SK-N-SH (cell line): ENCODE measurements around the gene ADAP1. TPM values are rescaled to one million over a fixed set of nuclear protein-coding genes. Genes with fewer than 3 reads are reported as not detected.

ENCODE experiments used
- CTCF ChIA-PET: fragments of 300-600, 350-600 bp; formaldehyde crosslinking; extraction: SDS; loops from one replicate; lab custom pipeline; 2021; lab: Yijun Ruan, JAX
- POLR2A ChIA-PET: fragments of 350-600 bp; sonication (Branson Sonifier 250); formaldehyde crosslinking; extraction: SDS; loops from one replicate; lab custom pipeline; 2020; ENCODE audit warnings: antibody characterized with exemption, inconsistent platforms; lab: Yijun Ruan, JAX
- DNase-seq: peaks from one replicate; pipeline ENCODE4 v3.0.0; 2012
- H2AFZ ChIP-seq: fragments of 200-600 bp; sonication (generic); 2 replicates; pipeline ENCODE4 v1.8.1; 2016; ENCODE audit warnings: antibody characterized with exemption, mild to moderate bottlenecking, low read depth
- H3F3A ChIP-seq: fragments of 200-600 bp; sonication (generic); replicated peaks from 2 replicates; pipeline ENCODE3; 2016; ENCODE audit warnings: antibody characterized with exemption, mild to moderate bottlenecking; ENCODE audit not compliant: insufficient read depth
- H3K27ac ChIP-seq, 2 experiments: fragments of 200-500 bp in 1 of 2; fragments of 200-600 bp in 1 of 2; sonication (Bioruptor generic) in 1 of 2; sonication (generic), shearing (Covaris generic) in 1 of 2; 2 replicates each; pipeline versions ENCODE4 v1.5.1 to v1.6.1; 2014 to 2016; ENCODE audit warnings: low read depth in 2 of 2, inconsistent platforms in 1 of 2, low read length in 1 of 2, mild to moderate bottlenecking in 1 of 2, mixed read lengths in 1 of 2
- H3K27me3 ChIP-seq: fragments of 200-600 bp; sonication (generic), shearing (Covaris generic); 2 replicates; pipeline ENCODE4 v1.6.1; 2016; ENCODE audit warnings: mixed run types; ENCODE audit not compliant: insufficient read depth
- H3K36me3 ChIP-seq, 2 experiments: fragments of 200-500 bp in 1 of 2; fragments of 200-600 bp in 1 of 2; sonication (Bioruptor generic) in 1 of 2; sonication (generic) in 1 of 2; replicated peaks in 1 of 2; 2 replicates each; pipeline versions ENCODE3 to v1.5.1; 2014 to 2016; ENCODE audit warnings: low read length in 1 of 2, mild to moderate bottlenecking in 1 of 2; ENCODE audit not compliant: insufficient read depth in 2 of 2, control insufficient read depth in 1 of 2
- H3K4me1 ChIP-seq, 2 experiments: fragments of 200-500 bp in 1 of 2; fragments of 200-600 bp in 1 of 2; sonication (Bioruptor generic) in 1 of 2; sonication (generic), shearing (Covaris generic) in 1 of 2; 2 replicates each; pipeline versions ENCODE4 v1.5.1 to v1.6.1; 2014 to 2016; ENCODE audit warnings: low read depth in 1 of 2, low read length in 1 of 2, mixed run types in 1 of 2; ENCODE audit not compliant: insufficient read depth in 2 of 2, control insufficient read depth in 1 of 2
- H3K4me2 ChIP-seq: fragments of 200-600 bp; sonication (generic), shearing (Covaris generic); 2 replicates; pipeline ENCODE4 v1.6.1; 2017; ENCODE audit warnings: mixed run types
- H3K4me3 ChIP-seq, 2 experiments: fragments of 200-500 bp in 1 of 2; fragments of 200-600 bp in 1 of 2; sonication (Bioruptor generic) in 1 of 2; sonication (generic), shearing (Covaris generic) in 1 of 2; 2 replicates each; pipeline versions ENCODE4 v1.5.1 to v1.8.1; 2014 to 2016; ENCODE audit warnings: low read depth in 2 of 2, inconsistent platforms in 1 of 2, low read length in 1 of 2, mild to moderate bottlenecking in 1 of 2, mixed read lengths in 1 of 2, moderate library complexity in 1 of 2
- H3K79me2 ChIP-seq: fragments of 200-600 bp; sonication (generic); 2 replicates; pipeline ENCODE4 v1.8.1; 2017; ENCODE audit warnings: mild to moderate bottlenecking; ENCODE audit not compliant: insufficient read depth
- H3K9ac ChIP-seq: fragments of 200-600 bp; sonication (generic); 2 replicates; pipeline ENCODE4 v1.6.1; 2017; ENCODE audit warnings: mixed run types
- H3K9me2 ChIP-seq: fragments of 200-600 bp; sonication (generic); 2 replicates; pipeline ENCODE4 v1.6.1; 2017; ENCODE audit warnings: mixed run types
- H3K9me3 ChIP-seq: fragments of 200-600 bp; sonication (generic); 2 replicates; pipeline ENCODE4 v1.6.1; 2017; ENCODE audit warnings: mixed run types, mild to moderate bottlenecking, moderate library complexity
- H4K20me1 ChIP-seq: fragments of 200-600 bp; sonication (generic); 2 replicates; pipeline ENCODE4 v1.6.1; 2017; ENCODE audit warnings: mild to moderate bottlenecking, mixed run types; ENCODE audit not compliant: insufficient read depth
- CHD2 ChIP-seq: fragments of 150-350 bp; IDR thresholded peaks from 2 replicates; pipeline ENCODE4 v1.6.1; 2018; ENCODE audit warnings: low read length; ENCODE audit not compliant: partially characterized antibody
- ELF1 ChIP-seq: IDR thresholded peaks from 2 replicates; pipeline ENCODE4 v1.4.0; 2012
- EP300 ChIP-seq, 2 experiments: IDR thresholded peaks; 2 replicates each; pipeline versions ENCODE4 v1.4.0 to v1.6.1; 2012; ENCODE audit warnings: borderline replicate concordance in 1 of 2, low read depth in 1 of 2, low read length in 1 of 2
- EZH2phosphoT487 ChIP-seq: fragments of 200-600 bp; sonication (generic); IDR thresholded peaks from 2 replicates; pipeline ENCODE4 v1.6.1; 2017; ENCODE audit warnings: low read depth, mixed run types, mild to moderate bottlenecking, antibody characterized with exemption, moderate library complexity, borderline replicate concordance
- FOSL2 ChIP-seq: IDR thresholded peaks from 2 replicates; pipeline ENCODE4 v1.4.0; 2012; ENCODE audit warnings: low read depth, mild to moderate bottlenecking, moderate library complexity, borderline replicate concordance
- FOXJ3 ChIP-seq: sonication (generic); formaldehyde crosslinking; IDR thresholded peaks from 2 replicates; pipeline ENCODE4 v1.5.1; 2020; ENCODE audit warnings: mild to moderate bottlenecking, missing genetic modification reagents
- FOXM1 ChIP-seq: IDR thresholded peaks from 2 replicates; pipeline ENCODE4 v1.4.0; 2012; ENCODE audit warnings: low read depth, mild to moderate bottlenecking
- JUND ChIP-seq: IDR thresholded peaks from 2 replicates; pipeline ENCODE4 v1.4.0; 2012
- MXI1 ChIP-seq: IDR thresholded peaks from 2 replicates; pipeline ENCODE4 v1.6.1; 2012; ENCODE audit warnings: mild to moderate bottlenecking, low read depth, low read length, improper control_type of control experiment
- NRF1 ChIP-seq: IDR thresholded peaks from 2 replicates; pipeline ENCODE4 v1.6.1; 2012; ENCODE audit warnings: low read depth, mild to moderate bottlenecking, low read length
- POLR2AphosphoS5 ChIP-seq: IDR thresholded peaks from 2 replicates; pipeline ENCODE4 v1.6.1; 2012; ENCODE audit warnings: low read depth, low read length
- RXRA ChIP-seq: IDR thresholded peaks from 2 replicates; pipeline ENCODE4 v1.4.0; 2012; ENCODE audit warnings: low read depth, mild to moderate bottlenecking, borderline replicate concordance
- SMC3 ChIP-seq: IDR thresholded peaks from 2 replicates; pipeline ENCODE4 v1.6.1; 2012; ENCODE audit warnings: low read depth, low read length, improper control_type of control experiment
- TAF1 ChIP-seq: IDR thresholded peaks from 2 replicates; pipeline ENCODE4 v1.6.1; 2012; ENCODE audit warnings: low read depth, mild to moderate bottlenecking, low read length, moderate library complexity, borderline replicate concordance
- TCF12 ChIP-seq: IDR thresholded peaks from 2 replicates; pipeline ENCODE4 v1.4.0; 2012
- TEAD4 ChIP-seq: IDR thresholded peaks from 2 replicates; pipeline ENCODE4 v1.4.0; 2012; ENCODE audit warnings: mild to moderate bottlenecking, borderline replicate concordance; ENCODE audit not compliant: insufficient read depth
- YY1 ChIP-seq: IDR thresholded peaks from 2 replicates; pipeline ENCODE4 v1.4.0; 2012; ENCODE audit warnings: low read depth, mild to moderate bottlenecking
- WGBS: methylation state at CpG from one replicate; pipeline ENCODE4 v1.1.6; 2017; ENCODE audit warnings: low lambda C conversion rate; 5-methylcytosine and 5-hydroxymethylcytosine counted together
- polyA plus RNA-seq, 3 experiments: library from polyadenylated mRNA; depleted of rRNA; stranded (reverse); fragments of >200 nt; gene quantifications; 2 replicates each; pipeline ENCODE4 v1.2.3, GENCODE V29; 2012
- TF ChIP-seq, protein P1 (sequence below): IDR thresholded peaks from 2 replicates; pipeline ENCODE4 v1.4.0; 2012; ENCODE audit warnings: low read depth, borderline replicate concordance
- TF ChIP-seq, protein P2 (sequence below): fragments of 150-350 bp; IDR thresholded peaks from 2 replicates; pipeline ENCODE4 v1.6.1; 2016; ENCODE audit warnings: mild to moderate bottlenecking, low read depth, low read length
- TF ChIP-seq, protein P3 (sequence below): fragments of 150-350 bp; IDR thresholded peaks from 2 replicates; pipeline ENCODE4 v1.6.1; 2017; ENCODE audit warnings: antibody characterized with exemption, low read length, low read depth, borderline replicate concordance
- TF ChIP-seq, protein P4 (sequence below): IDR thresholded peaks from 2 replicates; pipeline ENCODE4 v1.4.0; 2012; ENCODE audit warnings: low read depth
- TF ChIP-seq, protein P5 (sequence below): IDR thresholded peaks from 2 replicates; pipeline ENCODE4 v1.4.0; 2012; ENCODE audit warnings: low read depth, borderline replicate concordance

The ADAP1 gene
- polyA plus RNA-seq, 1 of the 3 experiments (the other 2 are of a cell fraction): 3.2 TPM

DNA sequence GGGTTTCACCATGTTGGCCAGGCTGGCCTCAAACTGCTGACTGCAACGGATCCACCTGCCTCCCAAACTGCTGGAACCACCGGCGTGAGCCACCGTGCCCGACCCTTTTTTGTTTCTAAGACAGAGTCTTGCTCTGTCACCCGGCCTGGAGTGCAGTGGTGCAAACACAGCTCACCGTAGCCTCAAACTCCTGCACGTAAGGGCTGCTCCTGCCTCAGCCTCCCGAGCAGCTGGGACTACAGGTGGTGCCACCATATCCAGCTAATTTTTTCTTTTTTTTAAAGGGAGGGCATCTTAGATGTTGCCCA is 36.4 kb downstream of the ADAP1 start:
- no peak overlapping the region for H3K4me2 ChIP-seq

DNA sequence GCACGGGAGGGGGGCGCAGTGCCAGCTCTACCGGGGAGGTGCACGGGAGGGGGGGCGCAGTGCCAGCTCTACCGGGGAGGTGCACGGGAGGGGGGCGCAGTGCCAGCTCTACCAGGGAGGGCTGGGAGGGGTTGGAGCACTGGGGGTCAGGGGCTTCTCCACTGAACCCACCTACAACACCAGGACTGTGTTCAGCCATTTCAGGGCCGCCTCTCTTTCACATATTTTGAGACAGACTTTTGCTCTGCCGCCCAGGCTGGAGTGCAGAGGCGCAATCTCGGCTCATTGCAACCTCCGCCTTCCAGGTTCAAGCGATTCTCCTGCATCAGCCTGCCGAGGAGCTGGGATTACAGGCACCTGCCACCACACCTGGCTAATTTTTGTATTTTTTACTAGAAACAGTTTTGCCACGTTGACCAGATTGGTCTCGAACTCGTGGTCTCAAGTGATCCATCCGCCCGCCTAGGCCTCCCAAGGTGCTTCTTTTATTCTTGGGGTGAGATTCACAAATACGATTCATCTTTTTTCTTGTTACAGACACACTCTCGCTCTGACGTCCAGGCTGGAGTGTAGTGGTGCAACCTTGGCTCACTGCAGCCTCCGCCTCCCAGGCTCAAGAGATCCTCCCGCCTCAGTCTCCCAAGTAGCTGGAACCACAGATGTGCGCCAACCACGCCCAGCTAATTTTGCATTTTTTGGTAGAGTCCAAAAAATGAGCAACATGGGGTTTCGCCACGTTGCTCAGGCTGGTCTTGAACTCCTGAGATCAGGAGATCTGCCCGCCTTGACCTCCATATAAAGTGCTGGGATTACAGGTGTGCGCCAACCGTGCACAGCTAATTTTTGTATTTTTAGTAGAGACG is 37.0 kb downstream of the ADAP1 start:
- Histone ChIP-seq H3F3A (peaks cover 4% of the 10 kb centered on the region), H3K9me2 (no peaks in the 10 kb centered on the region), H3K4me2 (no peak overlapping the region), H3K9me3 (no peaks in the 10 kb centered on the region), H4K20me1 (no peaks in the 10 kb centered on the region), H3K79me2 (no peaks in the 10 kb centered on the region), H3K36me3 (no peaks in the 10 kb centered on the region), H3K4me3 (no peak overlapping the region), H2AFZ (no peak overlapping the region), H3K9ac (no peak overlapping the region), H3K27me3 (no peaks in the 10 kb centered on the region), H3K4me1 (peaks cover 0 to 24% of the 10 kb centered on the region in 2 experiments; a peak in 1 of 4 replicates), H3K27ac (no peak overlapping the region)
- CTCF ChIA-PET: interaction anchor here (0.6 to 2.8 kb wide), 7 partner anchors 10 to 492 kb away, joined by 3 to 26 read pairs (median 3); no protein-coding TSS in a partner anchor
- POLR2A ChIA-PET: no interaction called here
- 76% methylated on average over 28 of the region's 33 CpGs for WGBS
- no peak for DNase-seq
- TF ChIP-seq EP300 (IDR thresholded peaks at IDR 0.05; ENCODE audit: borderline replicate concordance in 1 of 2, low read depth in 1 of 2, low read length in 1 of 2): no peak
- no peak for TF ChIP-seq TCF12
- no peak for TF ChIP-seq YY1
- TF ChIP-seq TAF1: no peak
- no peak for TF ChIP-seq ELF1
- TF ChIP-seq FOXJ3 (CRISPR knock-in tag): no peak
- TF ChIP-seq, protein P1, sequence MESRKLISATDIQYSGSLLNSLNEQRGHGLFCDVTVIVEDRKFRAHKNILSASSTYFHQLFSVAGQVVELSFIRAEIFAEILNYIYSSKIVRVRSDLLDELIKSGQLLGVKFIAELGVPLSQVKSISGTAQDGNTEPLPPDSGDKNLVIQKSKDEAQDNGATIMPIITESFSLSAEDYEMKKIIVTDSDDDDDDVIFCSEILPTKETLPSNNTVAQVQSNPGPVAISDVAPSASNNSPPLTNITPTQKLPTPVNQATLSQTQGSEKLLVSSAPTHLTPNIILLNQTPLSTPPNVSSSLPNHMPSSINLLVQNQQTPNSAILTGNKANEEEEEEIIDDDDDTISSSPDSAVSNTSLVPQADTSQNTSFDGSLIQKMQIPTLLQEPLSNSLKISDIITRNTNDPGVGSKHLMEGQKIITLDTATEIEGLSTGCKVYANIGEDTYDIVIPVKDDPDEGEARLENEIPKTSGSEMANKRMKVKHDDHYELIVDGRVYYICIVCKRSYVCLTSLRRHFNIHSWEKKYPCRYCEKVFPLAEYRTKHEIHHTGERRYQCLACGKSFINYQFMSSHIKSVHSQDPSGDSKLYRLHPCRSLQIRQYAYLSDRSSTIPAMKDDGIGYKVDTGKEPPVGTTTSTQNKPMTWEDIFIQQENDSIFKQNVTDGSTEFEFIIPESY: no peak
- TF ChIP-seq CHD2: no peak
- no peak for TF ChIP-seq TEAD4
- TF ChIP-seq POLR2AphosphoS5: no peak
- no peak for TF ChIP-seq EZH2phosphoT487
- TF ChIP-seq RXRA: no peak
- no peak for TF ChIP-seq FOXM1
- TF ChIP-seq NRF1: no peak
- TF ChIP-seq, protein P2, sequence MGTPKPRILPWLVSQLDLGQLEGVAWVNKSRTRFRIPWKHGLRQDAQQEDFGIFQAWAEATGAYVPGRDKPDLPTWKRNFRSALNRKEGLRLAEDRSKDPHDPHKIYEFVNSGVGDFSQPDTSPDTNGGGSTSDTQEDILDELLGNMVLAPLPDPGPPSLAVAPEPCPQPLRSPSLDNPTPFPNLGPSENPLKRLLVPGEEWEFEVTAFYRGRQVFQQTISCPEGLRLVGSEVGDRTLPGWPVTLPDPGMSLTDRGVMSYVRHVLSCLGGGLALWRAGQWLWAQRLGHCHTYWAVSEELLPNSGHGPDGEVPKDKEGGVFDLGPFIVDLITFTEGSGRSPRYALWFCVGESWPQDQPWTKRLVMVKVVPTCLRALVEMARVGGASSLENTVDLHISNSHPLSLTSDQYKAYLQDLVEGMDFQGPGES: no peak

More for the DNA sequence above, 36.4 kb downstream of the ADAP1 start:
- H4K20me1 ChIP-seq: no peaks in the 10 kb centered on the region
- WGBS: 84% methylated on average over 8 of the region's 9 CpGs
- H3K9ac ChIP-seq: no peak overlapping the region
- H3K79me2 ChIP-seq: no peaks in the 10 kb centered on the region
- no peak overlapping the region for H3K4me3 ChIP-seq
- CTCF ChIA-PET: interaction anchor here (0.6 to 2.8 kb wide), 7 partner anchors 10 to 492 kb away, joined by 3 to 26 read pairs (median 3); partner anchors contain the start of gene COX19
- TF ChIP-seq TAF1 (no peak), RXRA (no peak), FOSL2 (no peak), YY1 (no peak), MXI1 (no peak), SMC3 (no peak), ELF1 (no peak), JUND (no peak)
- TF ChIP-seq, protein P3, sequence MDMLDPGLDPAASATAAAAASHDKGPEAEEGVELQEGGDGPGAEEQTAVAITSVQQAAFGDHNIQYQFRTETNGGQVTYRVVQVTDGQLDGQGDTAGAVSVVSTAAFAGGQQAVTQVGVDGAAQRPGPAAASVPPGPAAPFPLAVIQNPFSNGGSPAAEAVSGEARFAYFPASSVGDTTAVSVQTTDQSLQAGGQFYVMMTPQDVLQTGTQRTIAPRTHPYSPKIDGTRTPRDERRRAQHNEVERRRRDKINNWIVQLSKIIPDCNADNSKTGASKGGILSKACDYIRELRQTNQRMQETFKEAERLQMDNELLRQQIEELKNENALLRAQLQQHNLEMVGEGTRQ: no peak
- TF ChIP-seq, protein P4, sequence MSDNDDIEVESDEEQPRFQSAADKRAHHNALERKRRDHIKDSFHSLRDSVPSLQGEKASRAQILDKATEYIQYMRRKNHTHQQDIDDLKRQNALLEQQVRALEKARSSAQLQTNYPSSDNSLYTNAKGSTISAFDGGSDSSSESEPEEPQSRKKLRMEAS: no peak
- TF ChIP-seq, protein P5, sequence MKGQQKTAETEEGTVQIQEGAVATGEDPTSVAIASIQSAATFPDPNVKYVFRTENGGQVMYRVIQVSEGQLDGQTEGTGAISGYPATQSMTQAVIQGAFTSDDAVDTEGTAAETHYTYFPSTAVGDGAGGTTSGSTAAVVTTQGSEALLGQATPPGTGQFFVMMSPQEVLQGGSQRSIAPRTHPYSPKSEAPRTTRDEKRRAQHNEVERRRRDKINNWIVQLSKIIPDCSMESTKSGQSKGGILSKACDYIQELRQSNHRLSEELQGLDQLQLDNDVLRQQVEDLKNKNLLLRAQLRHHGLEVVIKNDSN: no peak
- TF ChIP-seq, all 33 proteins: peak for 0
- Histone ChIP-seq H3K9me3 (no peaks in the 10 kb centered on the region), H2AFZ (no peak overlapping the region), H3K9me2 (no peaks in the 10 kb centered on the region), H3K27ac (no peak overlapping the region), H3K27me3 (no peaks in the 10 kb centered on the region), H3K36me3 (no peaks in the 10 kb centered on the region), H3K4me1 (peaks cover 0 to 24% of the 10 kb centered on the region in 2 experiments; a peak in 1 of 4 replicates), H3F3A (peaks cover 4% of the 10 kb centered on the region)
- no peak for DNase-seq
- POLR2A ChIA-PET: no interaction called here
